GM19193 (cell line): ENCODE measurements around the gene TMBIM4.

Source experiments
- POLR2A ChIP-seq: IDR thresholded peaks from 4 replicates; pipeline ENCODE4 v1.6.1; 2011; ENCODE audit not compliant: insufficient read depth, insufficient read length; ENCODE audit errors: extremely low read depth

TMBIM4 gene

DNA sequence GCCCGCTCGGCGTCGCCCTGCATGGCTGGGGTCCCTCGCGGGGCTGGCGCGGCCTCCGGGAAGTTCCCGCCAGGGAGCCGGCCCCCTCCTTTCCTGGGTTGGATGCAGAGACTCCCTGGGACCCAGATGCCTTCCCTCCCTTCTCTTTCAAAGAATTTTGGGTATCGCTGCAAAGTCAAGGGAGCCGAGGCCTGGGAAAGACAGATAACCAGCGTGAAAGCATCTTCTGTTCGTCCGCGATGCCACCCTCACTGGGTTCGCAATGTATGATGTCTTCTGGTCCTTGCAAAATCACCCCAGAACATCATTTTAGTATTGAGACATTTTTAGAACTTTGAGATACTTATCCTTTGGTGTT lies 19.7 kb upstream of the TMBIM4 start:
- no peak for TF ChIP-seq POLR2A

DNA sequence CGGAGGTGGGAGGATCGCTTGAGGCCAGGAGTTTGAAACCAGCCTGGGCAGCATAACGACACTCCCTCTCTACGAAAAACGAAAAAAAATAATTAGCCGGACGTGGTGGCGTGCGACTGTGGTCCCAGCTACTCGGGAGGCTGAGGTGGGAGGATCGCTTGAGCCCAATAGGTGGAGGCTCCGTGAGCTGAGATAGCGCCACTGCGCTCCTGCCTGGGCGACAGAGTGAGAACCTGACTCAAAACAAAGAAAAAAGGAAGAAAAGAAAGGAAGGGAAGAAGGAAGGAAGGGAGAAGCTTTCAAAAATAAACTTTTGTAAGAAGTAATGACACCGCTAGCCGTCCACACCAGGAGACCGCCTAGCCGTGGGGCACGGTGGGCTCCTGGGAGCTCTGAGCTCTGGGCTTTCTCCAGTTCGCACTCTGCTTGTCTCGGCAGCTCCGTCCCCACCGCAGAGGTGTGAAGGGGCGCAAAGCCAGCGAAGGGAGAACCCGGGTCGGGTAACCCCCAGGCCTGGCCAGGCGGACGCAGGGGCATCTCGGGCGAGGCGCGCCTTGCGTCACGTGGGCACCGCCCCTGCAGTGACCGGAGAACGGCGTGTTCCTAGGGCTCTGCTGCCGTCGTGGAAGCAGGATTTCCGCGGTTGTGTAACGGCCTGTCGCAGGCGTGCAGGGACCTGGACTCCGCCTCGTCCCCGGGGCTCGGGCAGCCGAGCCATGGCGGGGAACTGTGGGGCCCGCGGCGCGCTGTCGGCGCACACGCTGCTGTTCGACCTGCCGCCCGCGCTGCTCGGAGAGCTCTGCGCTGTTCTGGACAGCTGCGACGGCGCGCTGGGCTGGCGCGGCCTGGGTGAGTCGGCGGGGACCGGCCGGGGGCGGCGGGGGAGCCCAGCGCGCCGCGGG lies 19.0 kb upstream of the TMBIM4 start, which contains the start of gene IRAK3:
IRAK3 (plus strand) TSS at position 631 of the 902 bp plus-strand sequence; CDS start at position 717, 86 bp downstream.
- TF ChIP-seq POLR2A: peak; percentile 86

DNA sequence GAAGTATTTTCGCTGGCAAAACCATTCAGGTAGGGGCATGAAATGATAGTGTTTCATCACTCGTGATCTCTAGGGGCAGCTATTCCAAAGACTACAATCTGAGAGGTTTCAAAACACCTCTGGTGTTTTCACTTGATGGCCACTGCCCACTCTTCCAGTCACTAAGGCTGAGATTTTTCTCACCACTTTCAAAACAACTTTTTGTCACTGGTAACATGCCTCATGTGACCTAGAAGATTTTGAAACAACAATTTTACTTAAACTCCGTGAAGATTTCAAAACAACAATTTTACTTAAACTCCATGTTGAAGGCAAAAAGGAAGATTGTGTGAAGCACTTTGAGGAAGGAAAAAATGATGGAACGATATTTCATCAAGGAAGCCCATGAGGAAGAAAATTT lies 18.0 kb upstream of the TMBIM4 start:
- TF ChIP-seq POLR2A: no peak

DNA sequence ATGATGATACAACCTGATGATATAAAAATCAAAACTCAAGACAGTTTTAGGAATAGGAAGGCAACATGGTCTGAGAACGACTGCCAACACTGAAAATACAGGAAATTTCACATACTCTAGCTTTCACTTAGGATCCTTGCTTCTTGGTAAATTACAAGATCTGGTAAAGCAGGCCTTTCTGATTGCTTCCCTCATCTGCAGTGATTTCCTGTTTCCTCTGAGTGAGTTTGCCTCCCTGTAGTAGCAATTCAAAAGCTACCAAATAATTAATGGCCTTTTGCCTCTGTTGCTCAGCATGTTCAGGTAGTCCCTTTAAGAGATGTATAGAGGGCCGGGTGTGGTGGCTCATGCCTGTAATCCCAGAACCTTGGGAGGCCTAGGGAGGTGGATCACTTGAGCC lies 17.2 kb upstream of the TMBIM4 start:
- TF ChIP-seq POLR2A: no peak

DNA sequence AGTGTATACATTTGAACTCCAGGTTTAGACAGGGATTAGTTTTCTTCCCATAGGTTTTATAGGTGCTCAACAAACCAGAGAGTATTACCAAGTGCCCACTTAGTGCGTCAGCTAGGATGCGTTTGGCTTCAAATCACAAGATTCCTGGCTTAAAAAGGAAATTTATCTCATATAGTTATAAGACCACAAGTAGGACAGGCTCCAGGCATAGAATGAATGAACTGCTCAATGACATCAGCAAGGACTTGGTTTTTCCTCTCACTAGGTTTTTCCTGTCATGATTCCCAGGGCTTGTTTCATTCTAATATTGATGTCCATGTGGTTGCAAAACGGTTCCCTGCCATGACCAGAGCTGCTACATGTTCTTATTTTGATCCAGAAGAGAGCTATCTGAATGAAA lies 13.2 kb upstream of the TMBIM4 start:
- no peak for TF ChIP-seq POLR2A

DNA sequence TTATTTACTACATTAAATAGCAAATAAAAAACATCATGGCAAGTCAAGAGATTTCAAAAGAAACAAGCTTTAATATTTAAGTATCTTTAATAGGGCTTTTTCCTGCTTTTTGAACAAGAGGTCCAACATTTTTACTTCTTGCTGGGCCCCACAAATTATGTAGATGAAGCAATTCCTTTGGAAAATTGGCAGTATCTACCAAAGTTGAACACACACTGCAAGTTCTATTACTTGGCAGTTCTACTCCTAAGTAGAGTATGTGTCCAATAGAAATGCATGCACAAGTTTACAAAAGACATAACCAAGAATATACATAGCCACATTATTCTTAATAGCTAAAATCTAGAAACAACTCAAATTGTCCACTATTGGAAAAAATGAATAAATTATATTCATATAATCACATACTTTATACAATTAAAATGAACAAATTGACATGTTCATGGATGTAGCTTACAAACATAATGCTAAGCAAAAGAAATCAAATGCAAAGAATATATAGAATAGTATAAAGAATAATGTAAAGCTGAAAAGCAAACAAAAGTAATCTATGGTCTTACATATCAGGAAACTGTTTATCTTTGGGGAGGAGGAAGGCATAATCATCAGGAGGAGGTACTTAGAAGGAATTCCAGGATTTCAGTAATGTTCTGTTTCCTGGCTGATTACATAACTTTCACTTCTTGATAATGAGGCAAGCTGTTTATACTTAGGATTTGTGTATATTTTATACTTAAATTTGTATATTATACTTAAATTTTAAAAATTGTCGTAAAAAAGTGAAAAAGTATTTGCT lies 6.5 kb upstream of the TMBIM4 start:
- TF ChIP-seq POLR2A: no peak

DNA sequence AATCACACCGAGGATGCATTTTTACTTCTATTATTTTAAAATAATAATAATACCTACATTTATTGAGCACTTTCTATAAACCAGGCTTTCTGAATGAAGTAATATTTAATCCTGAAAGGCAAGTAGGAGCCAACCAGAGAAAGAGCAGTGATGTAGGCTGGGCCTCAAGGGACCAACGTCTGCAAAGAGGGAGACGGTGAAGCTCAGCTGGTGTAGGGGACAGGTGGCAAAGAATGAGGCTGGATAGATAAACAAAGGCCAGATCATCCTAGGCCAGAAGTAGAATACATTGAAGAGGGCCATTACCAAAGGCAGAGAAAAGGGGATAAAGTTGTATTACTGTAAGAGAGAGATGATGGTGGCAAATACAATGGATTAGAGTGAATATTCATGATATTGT lies 810 bp upstream of the TMBIM4 start:
- TF ChIP-seq POLR2A: no peak

DNA sequence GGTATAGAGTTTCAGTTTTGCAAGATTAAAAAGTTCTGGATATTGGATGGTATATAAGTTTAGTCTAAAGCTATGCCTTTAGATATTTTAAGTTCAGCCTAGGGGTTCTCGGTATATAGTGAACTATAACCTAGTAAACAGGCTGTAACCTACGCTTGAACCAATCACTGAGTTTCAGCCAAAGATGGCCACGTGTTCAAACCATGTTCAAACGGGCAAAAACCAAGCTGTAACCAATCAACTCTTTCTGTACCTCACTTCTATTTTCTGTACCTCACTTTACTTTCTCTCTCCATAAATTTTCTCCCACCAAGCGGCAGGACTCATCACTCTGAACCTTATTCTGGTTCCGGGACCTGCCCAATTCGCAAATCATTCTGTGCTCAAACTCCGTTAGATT lies 1.4 kb downstream of the TMBIM4 start:
- no peak for TF ChIP-seq POLR2A

DNA sequence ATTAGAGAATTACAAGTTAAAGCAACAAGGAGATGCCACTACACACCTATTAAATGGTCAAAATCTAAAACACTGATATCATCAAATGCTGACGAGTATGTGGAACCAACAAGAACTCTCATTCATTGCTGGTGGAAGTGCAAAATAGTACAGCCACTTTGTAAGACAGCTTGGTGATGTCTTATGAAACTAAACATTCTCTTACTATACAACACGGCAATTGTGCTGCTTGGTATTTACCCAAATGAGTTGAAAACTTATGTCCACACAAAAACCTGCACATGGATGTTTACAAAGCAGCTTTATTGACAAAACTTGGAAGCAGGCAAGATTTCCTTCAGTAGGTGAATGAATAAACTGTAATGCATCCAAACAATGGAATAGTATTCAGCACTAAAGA lies 3.2 kb downstream of the TMBIM4 start:
- TF ChIP-seq POLR2A: no peak

DNA sequence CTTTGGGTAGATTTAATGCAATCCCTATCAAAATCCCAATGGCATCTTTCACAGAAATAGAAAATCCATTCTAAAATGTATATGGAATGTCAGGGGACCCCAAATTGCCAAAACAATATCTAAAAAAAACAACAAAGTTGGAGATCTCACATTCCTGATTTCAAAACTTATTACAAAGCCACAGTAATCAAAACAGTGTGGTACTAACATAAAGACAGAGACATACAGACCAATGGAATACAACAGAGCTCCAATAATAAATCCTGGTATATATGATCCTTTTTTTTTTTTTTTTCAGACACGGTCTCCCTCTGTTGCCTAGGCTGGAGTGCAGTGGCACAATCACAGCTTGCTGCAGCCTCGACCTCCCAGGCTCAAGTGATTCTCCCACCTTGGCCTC lies 4.7 kb downstream of the TMBIM4 start:
- TF ChIP-seq POLR2A: no peak

DNA sequence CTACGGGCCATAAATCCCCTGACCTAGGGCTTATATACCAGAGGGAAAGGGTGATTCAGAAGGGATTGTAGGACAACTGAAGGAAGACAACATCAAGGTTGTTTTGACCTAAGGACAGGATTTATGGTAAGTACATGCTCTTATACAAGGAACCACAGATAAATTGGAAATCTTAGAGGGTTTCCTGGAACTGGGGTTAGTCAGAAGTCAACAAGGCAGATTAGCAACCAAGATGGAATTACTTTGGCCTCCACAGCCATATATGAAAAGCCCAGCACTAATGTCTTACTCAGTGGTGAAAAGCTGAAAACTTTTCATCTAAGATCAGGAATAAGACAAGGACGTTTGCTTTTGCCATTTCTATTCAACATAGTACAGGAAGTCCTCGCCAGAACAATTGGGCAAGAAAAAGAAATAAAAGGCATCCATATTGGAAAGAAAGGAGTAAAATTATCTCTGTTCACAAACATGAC lies 5.4 kb downstream of the TMBIM4 start:
- no peak for TF ChIP-seq POLR2A

DNA sequence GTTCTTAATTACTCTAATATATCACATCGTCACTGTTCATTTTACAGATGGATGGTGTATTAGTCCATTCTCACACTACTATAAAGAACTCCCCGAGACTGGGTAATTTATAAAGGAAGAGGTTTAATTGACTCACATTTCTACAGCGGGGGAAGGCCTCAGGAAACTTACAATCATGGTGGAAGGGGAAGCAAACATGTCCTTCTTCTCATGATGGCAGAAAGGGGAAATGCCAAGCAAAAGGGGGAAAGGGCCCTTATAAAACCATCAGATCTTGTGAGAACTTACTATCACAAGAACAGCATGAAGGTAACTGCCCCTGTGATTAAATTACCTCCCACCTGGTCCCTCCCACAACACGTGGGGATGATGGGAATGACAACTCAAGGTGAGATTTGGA lies 6.5 kb downstream of the TMBIM4 start:
- TF ChIP-seq POLR2A: no peak

DNA sequence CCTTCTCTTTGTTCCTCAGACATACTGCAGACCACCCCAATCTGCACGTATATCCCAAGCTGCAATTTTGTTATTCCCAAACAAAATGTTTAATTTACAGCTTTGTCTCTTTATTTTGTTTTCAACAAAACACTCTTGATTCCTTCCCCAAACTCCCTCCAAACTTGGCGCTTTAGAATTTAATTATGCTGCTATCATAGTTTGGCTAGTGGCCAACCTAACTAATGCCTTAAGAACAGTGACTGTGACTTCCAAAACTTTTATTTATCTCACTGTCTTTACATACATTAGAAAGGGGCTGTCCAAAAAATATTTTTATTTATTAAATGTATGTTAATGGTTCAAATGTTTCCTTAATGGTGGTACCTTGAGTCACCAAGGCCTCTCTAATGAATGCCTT lies 7.1 kb downstream of the TMBIM4 start:
- TF ChIP-seq POLR2A: no peak

DNA sequence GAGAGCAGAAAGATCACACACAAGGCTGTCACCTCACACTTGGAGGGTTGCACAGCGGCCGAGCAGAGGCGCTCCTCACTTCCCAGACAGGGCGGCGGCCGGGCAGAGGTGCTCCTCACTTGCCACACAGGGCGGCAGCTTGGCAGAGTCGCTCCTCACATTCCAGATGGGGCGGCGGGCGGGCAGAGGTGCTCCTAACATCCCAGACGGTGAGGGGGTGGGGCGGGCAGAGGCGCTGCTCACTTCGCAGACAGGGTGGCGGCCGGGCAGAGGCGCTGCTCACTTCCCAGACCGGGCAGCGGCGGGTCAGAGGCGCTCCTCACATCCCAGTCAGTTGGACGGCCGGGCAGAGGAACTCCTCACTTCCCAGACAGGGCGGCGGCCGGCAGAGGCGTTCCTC lies 9.1 kb downstream of the TMBIM4 start:
- TF ChIP-seq POLR2A: no peak

DNA sequence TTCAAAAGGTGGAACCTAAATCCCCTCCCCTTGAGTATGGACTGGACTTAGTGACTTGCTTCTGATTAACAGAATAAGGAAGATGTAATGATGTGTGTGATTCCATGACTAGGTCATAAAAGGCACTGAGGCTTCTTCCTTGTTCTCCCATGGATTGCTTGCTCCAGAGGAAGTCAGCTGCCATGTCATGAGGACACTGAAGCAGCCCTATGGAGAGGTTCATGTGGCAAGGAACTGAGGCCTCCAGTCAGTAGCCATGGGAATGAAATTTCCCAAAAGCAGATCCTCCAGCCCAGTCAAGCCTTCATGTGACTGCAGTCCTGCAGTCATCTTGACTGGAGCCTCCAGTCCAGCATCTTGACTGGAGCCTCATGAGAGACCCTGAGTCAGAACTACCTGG lies 10.7 kb downstream of the TMBIM4 start:
- TF ChIP-seq POLR2A: no peak

DNA sequence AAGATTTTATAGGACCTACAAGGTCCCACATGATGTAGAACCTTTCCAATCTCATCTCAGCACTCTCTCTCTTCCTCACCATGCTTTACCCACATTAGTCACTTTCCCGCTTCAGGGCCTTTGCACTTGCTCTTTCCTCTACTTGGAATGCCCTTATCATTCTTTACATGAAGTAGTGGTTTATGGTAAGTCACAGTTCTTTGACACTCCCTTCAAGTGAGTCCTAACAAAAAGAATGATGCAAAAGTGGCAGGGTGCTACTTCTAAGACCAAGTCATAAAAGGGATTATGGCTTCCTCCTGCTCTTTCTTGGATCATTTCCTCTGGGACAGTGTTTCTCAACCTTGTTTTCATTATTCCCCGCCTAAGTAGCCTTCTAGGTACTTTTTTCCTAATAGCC lies 13.1 kb downstream of the TMBIM4 start:
- no peak for TF ChIP-seq POLR2A
